Activated naive CD4-positive, alpha-beta T cell treated with anti-CD3 and anti-CD28 coated beads, Interleukin-2, amount 50 U/mL, for 72 hours (primary cell): Measurements from ENCODE around the gene NBEAL1. TPM values are rescaled to one million over a fixed set of nuclear protein-coding genes. Genes with fewer than 3 reads are reported as not detected.
"Not testable (repeated sequence)": the region's sequence is repeated elsewhere in the genome, so short reads cannot be mapped to it uniquely, and the experiment has no call there.

Source experiments
- ATAC-seq, 2 donors: fragments of 150-1000 bp; cut with Tn5 transposase; 2 replicates each; pipeline ENCODE4 v1.10.0; 2021; ENCODE audit warnings: mild to moderate bottlenecking in 2 of 2, moderate library complexity in 2 of 2
- DNase-seq, 2 donors: peaks; one replicate each; pipeline ENCODE4 v3.0.0; 2021 to 2022; ENCODE audit warnings: low spot score in 2 of 2
- H3K27ac Mint-ChIP-seq, 2 donors: one replicate each; pipeline ENCODE4 v1.8.0; 2022; ENCODE audit warnings: mild to moderate bottlenecking in 2 of 2, mixed read lengths in 2 of 2
- H3K36me3 Mint-ChIP-seq, 2 donors: one replicate each; pipeline ENCODE4 v1.8.0; 2022; ENCODE audit warnings: mixed read lengths in 2 of 2
- H3K9me3 Mint-ChIP-seq, 2 donors: one replicate each; pipeline ENCODE4 v1.8.0; 2022; ENCODE audit warnings: mixed read lengths in 2 of 2
- total RNA-seq, 2 donors: library from RNA; stranded (reverse); gene quantifications; one replicate each; pipeline ENCODE4 v1.2.3, GENCODE V29; 2022

The NBEAL1 gene
- 10 to 100 TPM; 15.6 to 22.6 TPM for total RNA-seq

DNA sequence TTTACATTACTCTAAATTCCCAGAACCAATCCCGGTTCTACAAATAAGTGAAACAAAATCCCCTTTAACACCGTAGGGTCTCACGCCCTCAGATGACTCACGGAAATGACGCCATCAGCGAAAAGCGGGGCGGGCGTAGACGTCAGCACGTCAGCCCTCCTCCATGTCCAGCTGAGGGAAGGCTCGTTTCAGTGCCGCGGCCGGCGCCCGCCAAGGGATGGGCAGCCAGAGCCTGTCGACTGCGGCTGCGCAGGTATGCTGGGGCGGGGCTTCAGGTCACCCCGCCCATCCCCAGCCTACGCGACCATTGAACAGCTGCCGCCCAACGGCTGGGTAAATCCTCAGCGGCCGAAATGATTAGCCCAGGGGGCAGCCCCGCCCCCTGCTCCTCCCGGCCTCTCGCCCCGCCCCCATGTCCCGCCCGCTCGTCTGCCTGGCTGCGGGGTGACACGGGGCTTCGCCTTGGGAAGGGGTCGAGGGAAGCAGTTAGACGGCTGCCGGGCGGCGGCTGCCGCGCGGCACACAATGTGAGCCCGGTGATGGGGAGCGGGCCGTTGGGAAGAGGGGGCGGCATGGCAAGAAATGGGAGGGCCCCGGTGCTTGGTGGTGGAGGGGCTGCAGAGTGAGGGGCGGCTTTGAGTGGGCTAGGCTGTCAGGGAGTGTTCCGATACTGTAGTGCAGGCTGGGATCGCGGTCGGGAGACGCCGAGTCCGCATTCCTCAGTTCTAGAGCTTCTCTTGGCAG lies at the start of gene NBEAL1:
NBEAL1 (plus strand) TSS at position 420 of the 744 bp plus-strand sequence. CDS start 1,510 bp downstream, outside the sequence.
- Mint-ChIP-seq H3K36me3 (peaks cover 6 to 11% of the 10 kb centered on the region in 2 donors), H3K27ac (peak within 1 kb of the TSS; percentile 98 to 99), H3K9me3 (no peaks in the 10 kb centered on the region)
- ATAC-seq: peak; percentile 94 to 96
- DNase-seq: peak; percentile 98 to 99

GRCh38 chr2:202965810-202966460 lies 48.7 kb upstream of the NBEAL1 start:
- H3K27ac Mint-ChIP-seq: no peak overlapping the region

DNA sequence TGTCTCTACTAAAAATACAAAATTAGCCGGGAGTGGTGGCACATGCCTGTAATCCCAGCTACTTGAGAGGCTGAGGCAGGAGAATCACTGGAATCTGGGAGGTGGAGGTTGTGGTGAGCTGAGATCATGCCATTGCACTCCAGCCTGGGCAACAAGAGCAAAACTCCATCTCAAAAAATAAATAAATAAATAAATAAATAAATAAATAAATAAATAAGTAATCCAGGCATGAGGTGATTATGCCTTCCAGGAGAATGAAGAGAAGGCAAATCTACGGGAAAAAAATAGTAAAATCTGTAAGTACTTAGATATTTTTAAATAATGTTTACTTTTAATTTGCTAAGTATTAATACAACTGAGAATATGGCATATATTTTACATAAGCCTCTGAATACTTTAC lies 45.3 kb upstream of the NBEAL1 start:
- not testable (repeated sequence) for H3K36me3 Mint-ChIP-seq, H3K27ac Mint-ChIP-seq, DNase-seq, ATAC-seq, H3K9me3 Mint-ChIP-seq

More at GRCh38 chr2:202965810-202966460, 48.7 kb upstream of the NBEAL1 start:
- no peaks in the 10 kb centered on the region for H3K9me3 Mint-ChIP-seq
- ATAC-seq: peak; percentile 73 to 83
- DNase-seq: peak in 1 of 2 donors; percentile 19
- H3K36me3 Mint-ChIP-seq: no peaks in the 10 kb centered on the region

- H3K9me3 Mint-ChIP-seq: no peaks in the 10 kb centered on the region
- H3K36me3 Mint-ChIP-seq: no peaks in the 10 kb centered on the region
- DNase-seq: no peak
- peak overlapping the region in 1 of 2 donors; percentile 90 for H3K27ac Mint-ChIP-seq
- no peak for ATAC-seq
Measured at GRCh38 chr2:202976809-202977208, 37.9 kb upstream of the NBEAL1 start.

DNA sequence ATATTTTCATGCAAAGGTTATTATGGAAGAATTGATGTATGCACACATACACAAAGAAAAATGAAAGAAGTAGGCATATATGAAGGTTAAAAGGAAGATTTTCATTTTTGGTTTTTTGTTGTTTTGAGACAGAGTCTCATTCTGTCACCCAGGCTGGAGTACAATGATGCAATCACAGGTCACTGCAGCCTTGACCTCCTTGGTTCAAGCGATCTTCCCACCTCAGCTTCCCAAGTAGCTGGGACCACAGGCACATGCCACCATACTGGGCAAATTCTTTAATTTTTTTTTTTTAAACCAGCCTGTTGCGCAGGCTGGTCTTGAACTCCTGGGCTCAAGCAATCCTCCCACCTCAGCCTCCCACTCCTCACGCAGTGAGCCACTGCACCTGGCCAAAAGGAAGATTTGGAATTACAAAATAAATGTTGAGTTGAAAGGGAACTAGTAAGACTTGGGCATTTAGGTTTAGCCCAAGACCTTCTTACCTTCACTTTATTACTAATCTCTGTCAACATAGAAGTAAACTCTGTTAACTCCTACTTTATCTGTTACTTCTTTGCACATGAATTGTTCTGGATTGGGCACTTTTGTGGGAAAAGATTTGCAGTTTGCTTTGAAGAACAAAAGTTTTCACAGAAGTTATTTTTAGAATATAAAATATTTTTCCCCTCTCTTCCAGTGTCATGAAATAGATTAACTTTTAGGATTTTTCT lies 31.7 kb upstream of the NBEAL1 start:
- no peaks in the 10 kb centered on the region for H3K9me3 Mint-ChIP-seq

DNA sequence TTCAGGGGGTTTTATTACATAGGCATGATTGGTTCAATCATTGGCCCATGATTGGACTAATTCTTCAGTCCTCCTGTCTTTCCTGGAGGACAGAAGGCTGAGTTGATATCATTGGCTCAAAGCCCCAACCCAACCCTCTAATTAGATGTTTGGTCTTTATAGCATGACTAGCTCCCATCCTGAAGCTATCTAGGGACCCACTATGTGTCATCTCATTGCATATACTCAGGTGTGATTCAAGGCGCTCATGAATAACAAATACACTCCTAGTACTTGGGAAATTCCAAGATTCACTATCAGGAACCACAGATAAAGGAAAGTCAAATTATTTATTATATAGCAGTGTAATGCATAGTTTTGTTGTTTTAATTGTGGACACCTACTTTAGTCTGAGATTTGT lies 24.9 kb upstream of the NBEAL1 start:
- Mint-ChIP-seq H3K27ac (no peak overlapping the region), H3K36me3 (no peaks in the 10 kb centered on the region), H3K9me3 (no peaks in the 10 kb centered on the region)
- DNase-seq (no peak), ATAC-seq (no peak)

More for the DNA sequence above, 31.7 kb upstream of the NBEAL1 start:
- ATAC-seq: no peak
- Mint-ChIP-seq H3K36me3 (no peaks in the 10 kb centered on the region), H3K27ac (no peak overlapping the region)
- DNase-seq: no peak

GRCh38 chr2:202990501-202990900 lies 24.2 kb upstream of the NBEAL1 start:
- DNase-seq: no peak
- H3K9me3 Mint-ChIP-seq: no peaks in the 10 kb centered on the region
- no peak for ATAC-seq
- no peaks in the 10 kb centered on the region for H3K36me3 Mint-ChIP-seq
- H3K27ac Mint-ChIP-seq: no peak overlapping the region

GRCh38 chr2:202997113-202997512 lies 17.6 kb upstream of the NBEAL1 start:
- H3K27ac Mint-ChIP-seq, DNase-seq, H3K9me3 Mint-ChIP-seq, ATAC-seq, H3K36me3 Mint-ChIP-seq: not testable (repeated sequence)

DNA sequence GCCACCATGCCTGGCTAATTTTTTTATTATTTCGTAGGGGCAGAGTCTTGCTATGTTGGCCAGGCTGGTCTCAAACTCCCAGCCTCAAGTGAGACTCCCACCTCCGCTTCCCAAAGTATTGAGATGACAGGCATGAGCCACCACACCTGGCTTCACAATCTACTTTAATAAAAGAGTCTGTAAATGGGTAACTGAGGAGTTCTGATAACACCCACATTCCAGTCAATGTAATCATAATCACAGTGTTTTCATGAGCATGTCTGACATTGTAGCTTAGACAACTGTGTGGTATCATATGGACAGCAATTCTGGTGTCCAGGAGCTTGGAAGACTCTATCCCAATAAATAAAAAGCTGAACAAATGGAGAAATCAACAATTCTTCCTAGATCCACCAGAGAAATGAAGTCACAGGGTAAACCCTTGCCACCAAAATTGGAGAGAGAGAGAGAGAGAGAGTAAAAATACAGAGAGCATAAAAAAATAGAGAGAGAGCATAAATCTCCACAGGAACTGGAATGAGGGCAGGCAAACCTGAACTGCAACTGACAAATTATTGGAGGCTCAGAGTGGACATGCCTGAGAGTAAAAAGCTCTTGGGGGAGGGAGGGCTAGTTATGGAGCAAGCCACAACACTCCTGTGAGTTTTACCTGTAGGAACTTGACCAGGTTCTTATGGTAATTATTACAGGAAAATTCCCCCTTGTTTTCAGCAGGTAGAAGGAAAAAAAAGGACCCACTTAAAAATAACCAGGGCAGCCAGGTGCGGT lies 12.4 kb upstream of the NBEAL1 start:
- Mint-ChIP-seq H3K36me3 (no peaks in the 10 kb centered on the region), H3K27ac (peak overlapping the region in 1 of 2 donors; percentile 29), H3K9me3 (no peaks in the 10 kb centered on the region)
- DNase-seq (no peak), ATAC-seq (no peak)

DNA sequence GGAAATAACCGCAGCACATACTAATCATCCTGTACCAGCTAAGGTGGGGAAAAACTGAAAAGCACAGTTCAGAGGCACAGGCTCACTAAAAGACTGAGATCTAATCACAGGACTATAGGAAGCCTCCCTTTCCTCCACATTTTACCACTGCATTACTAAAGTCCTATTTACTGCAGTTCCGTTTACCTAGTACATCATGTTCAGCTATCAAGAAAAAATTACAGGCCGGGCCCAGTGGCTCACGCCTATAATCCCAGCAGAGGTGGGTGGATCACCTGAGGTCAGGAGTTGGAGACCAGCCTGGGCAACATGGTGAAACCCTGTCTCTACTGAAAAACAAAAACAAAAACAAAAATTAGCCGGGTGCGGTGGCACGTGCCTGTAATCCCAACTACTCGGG lies 11.0 kb upstream of the NBEAL1 start:
- peaks cover 0 to 2% of the 10 kb centered on the region in 2 donors for H3K9me3 Mint-ChIP-seq
- no peak for ATAC-seq
- DNase-seq: no peak
- no peaks in the 10 kb centered on the region for H3K36me3 Mint-ChIP-seq
- H3K27ac Mint-ChIP-seq: no peak overlapping the region

GRCh38 chr2:203016716-203017115 lies 2.0 kb downstream of the NBEAL1 start:
- Mint-ChIP-seq H3K27ac (no peak overlapping the region), H3K36me3 (peaks cover 6 to 11% of the 10 kb centered on the region in 2 donors), H3K9me3 (no peaks in the 10 kb centered on the region)
- DNase-seq (no peak), ATAC-seq (no peak)

DNA sequence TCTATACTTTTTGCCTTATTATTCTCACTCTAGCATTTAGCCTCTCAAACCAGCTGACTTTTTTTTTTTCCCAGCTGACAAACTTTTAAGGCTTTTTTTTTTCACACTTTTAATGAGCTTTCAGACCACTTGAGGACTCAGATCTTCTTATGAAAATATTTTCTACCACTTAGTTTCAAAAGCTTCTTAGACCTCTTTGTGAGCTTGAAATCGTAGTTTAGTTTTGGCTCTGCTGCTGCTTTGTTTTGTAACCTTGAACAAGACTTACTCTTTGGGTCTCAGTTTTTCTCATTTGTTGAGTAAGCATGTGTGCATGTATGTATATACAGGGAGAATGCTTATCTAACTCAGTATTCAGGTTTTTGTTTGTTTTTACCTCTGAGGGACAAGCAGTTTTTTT lies 3.5 kb downstream of the NBEAL1 start:
- no peaks in the 10 kb centered on the region for H3K9me3 Mint-ChIP-seq
- no peak for DNase-seq
- no peak overlapping the region for H3K27ac Mint-ChIP-seq
- ATAC-seq: no peak
- peaks cover 6 to 11% of the 10 kb centered on the region in 2 donors for H3K36me3 Mint-ChIP-seq

DNA sequence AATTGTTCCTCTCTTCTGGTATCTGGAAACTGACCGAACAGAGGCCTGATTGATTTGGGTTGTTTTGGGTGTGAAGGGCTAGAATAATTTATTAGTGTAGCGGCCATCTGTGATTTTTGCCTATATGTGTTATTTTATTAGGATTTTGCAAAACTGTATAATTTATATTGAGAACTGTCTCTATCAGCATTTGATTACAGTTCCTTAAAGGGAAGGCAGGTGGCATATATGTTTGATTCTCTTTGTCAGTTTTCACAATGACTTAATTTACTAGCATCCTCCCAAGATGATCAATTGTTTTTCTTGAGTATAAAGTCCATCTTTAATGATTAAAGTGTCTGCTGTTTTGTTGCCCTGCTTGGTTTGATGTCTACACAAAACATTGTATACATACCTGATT lies 4.5 kb downstream of the NBEAL1 start:
- no peak for DNase-seq
- no peak overlapping the region for H3K27ac Mint-ChIP-seq
- ATAC-seq: no peak
- H3K36me3 Mint-ChIP-seq: peaks cover 9 to 12% of the 10 kb centered on the region in 2 donors
- no peaks in the 10 kb centered on the region for H3K9me3 Mint-ChIP-seq

DNA sequence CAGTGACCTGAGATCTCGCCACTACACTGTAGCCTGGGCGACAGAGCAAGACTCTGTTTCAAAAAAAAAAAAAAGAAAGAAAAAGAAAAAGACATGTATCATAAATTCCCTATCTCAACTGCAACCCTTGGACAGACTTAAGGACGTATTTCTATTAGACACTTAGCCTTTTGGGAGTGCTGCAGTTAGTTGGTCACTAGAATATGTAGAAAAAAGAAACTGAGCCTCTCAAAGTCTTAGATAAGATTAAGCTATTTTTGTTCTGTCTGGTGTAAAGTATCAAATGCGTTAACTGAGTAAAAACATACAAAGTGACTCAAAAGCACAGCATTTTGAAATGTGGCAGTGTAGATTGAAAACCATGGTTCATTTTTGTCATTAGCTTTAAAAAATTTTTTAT lies 7.3 kb downstream of the NBEAL1 start:
- Mint-ChIP-seq H3K27ac (no peak overlapping the region), H3K36me3 (peaks cover 0 to 6% of the 10 kb centered on the region in 2 donors), H3K9me3 (no peaks in the 10 kb centered on the region)
- no peak for DNase-seq
- ATAC-seq: no peak

DNA sequence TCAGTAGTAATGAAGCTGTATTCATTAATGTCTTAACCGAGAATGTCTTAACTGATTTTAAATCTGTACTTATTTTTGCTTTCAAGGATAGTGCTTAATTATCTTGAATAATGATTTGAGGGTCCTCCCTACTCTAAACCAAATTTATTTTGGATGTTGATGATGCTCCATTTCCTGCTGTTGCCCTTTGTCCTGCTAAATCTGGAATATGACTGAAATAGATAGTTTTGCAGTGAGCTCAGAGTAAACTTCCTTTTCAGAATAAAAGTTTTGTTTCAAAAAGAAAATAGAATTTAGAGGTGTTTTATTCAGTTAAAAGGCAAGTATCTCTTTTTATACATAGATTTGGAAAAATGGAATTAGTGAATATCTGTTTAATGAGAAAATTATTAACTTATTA lies 8.1 kb downstream of the NBEAL1 start:
- Mint-ChIP-seq H3K9me3 (no peaks in the 10 kb centered on the region), H3K27ac (no peak overlapping the region), H3K36me3 (peaks cover 0 to 6% of the 10 kb centered on the region in 2 donors)
- ATAC-seq: no peak
- no peak for DNase-seq

DNA sequence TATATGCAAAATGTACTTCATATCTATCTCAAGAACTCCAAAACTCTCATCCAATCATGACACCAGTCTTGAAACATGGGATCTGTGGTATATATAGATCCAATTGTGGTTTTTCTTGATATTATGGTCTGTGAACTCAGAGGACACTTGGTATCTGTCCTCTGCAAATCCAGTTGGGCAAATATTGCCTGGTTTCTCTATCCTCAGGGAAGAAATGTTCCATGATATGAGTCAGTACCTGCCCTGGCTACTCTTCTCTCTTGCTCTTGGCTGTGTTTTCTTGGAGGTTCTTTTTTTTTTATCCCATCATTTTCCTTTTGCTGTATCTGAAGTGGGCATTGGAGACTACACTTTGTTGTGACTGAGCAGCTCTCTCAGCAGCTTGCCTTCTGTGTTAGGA lies 10.9 kb downstream of the NBEAL1 start:
- no peak overlapping the region for H3K27ac Mint-ChIP-seq
- H3K36me3 Mint-ChIP-seq: peaks cover 0 to 6% of the 10 kb centered on the region in 2 donors
- no peaks in the 10 kb centered on the region for H3K9me3 Mint-ChIP-seq
- ATAC-seq (no peak), DNase-seq (no peak)
